ENCODE data around the gene ZNF576.
A peak's percentile ranks its signal among the peaks of the same experiment; 100 is the strongest.
"Not testable (repeated sequence)": the region's sequence is repeated elsewhere in the genome, so short reads cannot be mapped to it uniquely, and the experiment has no call there.

The ZNF576 gene

DNA sequence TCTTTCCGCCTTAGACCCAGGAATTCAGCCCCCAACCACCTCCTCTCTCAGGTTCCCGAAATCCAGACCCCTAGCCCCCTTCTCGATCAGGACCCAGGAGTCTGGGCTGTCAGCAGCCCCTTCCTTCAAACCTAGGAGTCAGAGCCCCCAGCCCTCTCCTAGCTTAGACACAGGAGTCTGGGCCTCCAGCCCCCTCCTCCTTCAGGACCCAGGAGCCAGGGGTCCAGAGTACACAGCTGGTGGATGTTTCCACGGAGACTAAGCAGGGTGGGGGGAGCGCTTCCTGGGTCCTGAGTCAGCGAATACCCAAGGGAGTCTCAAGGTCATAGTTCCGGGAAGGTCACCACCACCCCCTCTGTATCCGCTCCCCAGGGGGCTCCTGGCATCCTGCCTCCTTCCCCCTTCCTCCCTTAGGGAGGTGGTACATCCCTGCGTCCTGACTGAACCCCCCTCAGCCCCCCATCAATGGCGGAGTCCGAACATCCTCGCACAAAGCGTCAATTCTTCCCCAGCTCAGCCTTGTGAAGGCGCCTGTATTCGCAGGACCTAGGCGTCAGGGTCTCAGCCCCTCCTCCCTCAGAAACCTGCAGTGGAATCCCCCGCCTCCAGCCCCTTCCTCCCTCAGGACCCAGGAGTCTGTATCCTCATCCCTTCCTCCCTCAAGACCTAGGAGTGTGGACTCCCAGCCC is 38.6 kb downstream of the ZNF576 start:
- TF ChIP-seq Cebpa-rat (IDR thresholded peaks at IDR 0.05), result no peak
- Histone ChIP-seq H3K27ac (peak overlapping the region; percentile 79), H4K20me1 (no peaks in the 10 kb centered on the region), H3K9me3 (no peaks in the 10 kb centered on the region), H3K27me3 (no peaks in the 10 kb centered on the region), H3K9ac (peak overlapping the region; percentile 70), H3K36me3 (0 out of 2 replicates have a peak, but pooled peaks cover 10% of the 10 kb centered on the region), H3K4me3 (peak overlapping the region; percentile 38; the same call in 1 of the 2 replicates), H3K4me1 (peaks cover 53% of the 10 kb centered on the region), H3K4me2 (peak overlapping the region; percentile 74)

DNA sequence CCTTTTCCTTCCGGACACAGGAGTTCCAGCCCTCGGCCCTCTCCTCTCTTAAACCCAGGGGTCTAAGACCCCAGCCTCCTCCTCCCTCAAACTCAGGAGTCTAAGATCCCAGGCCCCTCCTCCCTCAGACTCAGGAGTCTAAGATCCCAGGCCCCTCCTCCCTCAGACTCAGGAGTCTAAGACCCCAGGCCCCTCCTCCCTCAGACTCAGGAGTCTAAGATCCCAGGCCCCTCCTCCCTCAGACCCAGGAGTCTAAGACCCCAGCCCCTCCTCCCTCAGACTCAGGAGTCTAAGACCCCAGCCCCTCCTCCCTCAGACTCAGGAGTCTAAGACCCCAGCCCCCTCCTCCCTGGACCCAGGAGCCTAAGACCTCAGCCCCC is 39.2 kb downstream of the ZNF576 start:
- H3K36me3 ChIP-seq, H3K9me3 ChIP-seq, H3K27me3 ChIP-seq, H4K20me1 ChIP-seq: not testable (repeated sequence)
- peak overlapping the region; percentile 38; the same call in 1 of the 2 replicates for H3K4me3 ChIP-seq
- H3K4me2 ChIP-seq, result peak overlapping the region; percentile 74
- H3K27ac ChIP-seq, result peak overlapping the region; percentile 79
- H3K4me1 ChIP-seq, result peaks cover 58% of the 10 kb centered on the region
- peak overlapping the region; percentile 70 for H3K9ac ChIP-seq

DNA sequence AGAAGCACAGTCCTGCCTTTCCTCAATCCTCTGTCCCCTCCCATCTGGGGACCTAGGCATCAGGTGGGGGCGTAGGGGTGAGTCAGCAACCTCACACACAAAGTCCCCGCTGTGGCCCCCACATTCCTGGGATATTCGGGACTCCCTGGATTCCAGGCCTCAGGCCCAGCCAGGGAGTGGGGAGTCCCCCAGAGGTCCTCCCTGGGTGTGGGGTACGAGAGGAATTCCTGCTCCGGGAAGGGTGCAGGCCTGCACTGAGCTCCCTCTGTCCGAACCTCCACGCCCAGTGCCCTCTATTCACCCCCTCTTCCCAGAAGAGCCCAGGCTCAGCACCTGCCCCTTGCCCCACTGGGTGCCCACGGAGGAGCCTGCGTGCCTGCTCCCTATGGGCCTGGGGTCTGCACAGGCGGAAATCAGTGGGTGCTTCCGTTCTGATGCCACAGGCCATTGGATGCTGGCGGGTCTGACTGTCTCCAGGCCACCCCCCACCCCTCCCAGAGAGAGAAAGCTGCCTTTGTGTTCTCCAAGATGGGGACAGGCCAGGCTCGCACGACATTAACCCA is 39.8 kb downstream of the ZNF576 start:
- H3K27ac ChIP-seq, result peak overlapping the region; percentile 68
- H3K4me3 ChIP-seq, result 0 out of 2 replicates have a peak overlapping the region, but pooled peaks have one; percentile 38
- peak overlapping the region; percentile 74 for H3K4me2 ChIP-seq

DNA sequence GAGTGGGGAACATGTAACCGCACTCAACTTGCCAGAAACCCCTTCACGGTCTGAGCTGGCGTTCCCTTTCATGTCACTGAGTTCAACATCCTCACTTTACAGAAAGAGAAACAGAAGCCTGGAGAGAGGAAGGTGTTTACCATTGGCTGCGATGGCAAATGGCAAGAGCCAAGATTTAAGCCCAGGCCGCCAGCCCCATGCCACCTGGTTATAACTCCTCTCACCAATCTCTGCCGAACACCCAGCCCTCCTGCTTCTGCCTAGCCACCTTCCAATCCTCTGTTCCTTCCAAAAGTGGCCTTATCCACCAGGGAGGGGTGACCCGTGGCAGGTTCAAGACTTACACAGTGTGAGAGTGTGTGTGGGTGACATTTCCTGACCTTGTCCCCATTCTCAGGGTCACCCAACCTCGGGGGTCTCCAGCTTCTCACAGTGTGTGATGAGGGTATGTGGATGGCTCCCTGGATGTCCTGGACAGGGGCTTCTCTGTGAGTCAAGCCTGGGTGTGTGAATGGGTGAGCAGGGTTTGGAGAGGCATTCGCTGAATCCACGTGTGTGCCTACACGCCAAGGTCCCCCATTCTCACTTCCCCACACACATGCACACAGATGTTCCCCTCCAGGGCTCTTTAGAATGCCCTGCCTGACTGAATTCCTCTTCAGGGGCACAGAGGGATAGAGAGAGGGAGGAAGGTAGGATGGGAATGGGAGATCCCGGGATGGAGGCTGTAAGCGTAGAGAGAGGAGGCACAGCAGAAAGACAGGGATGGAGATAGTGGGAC is 42.0 kb downstream of the ZNF576 start:
- H3K27ac ChIP-seq, result no peak overlapping the region
- peaks cover 60% of the 10 kb centered on the region for H3K4me1 ChIP-seq
- TF ChIP-seq Cebpa-rat (IDR thresholded peaks at IDR 0.05), result no peak
- peak overlapping the region; percentile 95 for H3K4me2 ChIP-seq
- H3K9ac ChIP-seq, result peak overlapping the region; percentile 92
- no peaks in the 10 kb centered on the region for H3K36me3 ChIP-seq
- H3K4me3 ChIP-seq, result peak overlapping the region; percentile 85
- no peaks in the 10 kb centered on the region for H4K20me1 ChIP-seq
- no peaks in the 10 kb centered on the region for H3K9me3 ChIP-seq
- peaks cover 3% of the 10 kb centered on the region; the same call in 1 of the 2 replicates for H3K27me3 ChIP-seq

More for the DNA sequence above, 39.8 kb downstream of the ZNF576 start:
- peaks cover 3% of the 10 kb centered on the region; the same call in 1 of the 2 replicates for H3K27me3 ChIP-seq
- H3K9ac ChIP-seq, result peak overlapping the region; percentile 34; the same call in 1 of the 2 replicates
- TF ChIP-seq Cebpa-rat (IDR thresholded peaks at IDR 0.05), result no peak
- H4K20me1 ChIP-seq, result no peaks in the 10 kb centered on the region
- H3K9me3 ChIP-seq, result no peaks in the 10 kb centered on the region
- H3K36me3 ChIP-seq, result 0 out of 2 replicates have a peak, but pooled peaks cover 5% of the 10 kb centered on the region
- peaks cover 60% of the 10 kb centered on the region for H3K4me1 ChIP-seq

DNA sequence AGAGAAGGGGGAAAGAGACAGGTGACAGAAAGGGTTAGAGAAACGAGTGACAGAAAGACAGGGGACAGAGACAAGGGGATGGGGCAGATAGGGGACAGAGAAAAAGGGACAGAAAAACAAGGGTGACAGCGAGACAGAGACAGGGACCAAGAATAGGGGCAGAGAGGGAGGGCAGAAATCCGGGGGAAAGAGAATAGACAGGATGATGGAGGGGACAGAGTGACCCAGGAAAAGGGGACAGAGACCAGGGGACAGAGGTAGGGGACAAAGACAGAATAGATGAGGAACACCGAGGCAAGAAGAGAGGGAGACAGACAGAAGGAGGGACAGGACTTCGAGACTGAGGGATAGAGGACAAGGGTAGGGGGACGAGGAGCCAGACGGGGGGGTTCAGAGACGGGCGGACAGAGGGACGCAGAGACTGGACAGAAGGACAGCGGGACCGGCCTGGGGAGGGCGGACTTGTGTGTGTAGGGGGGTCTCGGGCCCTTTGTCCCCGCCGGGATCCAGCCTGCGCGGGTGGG is 42.7 kb downstream of the ZNF576 start:
- Histone ChIP-seq H3K27me3 (peaks cover 3% of the 10 kb centered on the region; the same call in 1 of the 2 replicates), H3K27ac (peak overlapping the region; percentile 90), H3K9ac (peak overlapping the region; percentile 92), H3K4me2 (peak overlapping the region; percentile 95), H3K4me3 (peak overlapping the region; percentile 85), H3K36me3 (no peaks in the 10 kb centered on the region), H3K9me3 (no peaks in the 10 kb centered on the region), H4K20me1 (no peaks in the 10 kb centered on the region), H3K4me1 (peaks cover 60% of the 10 kb centered on the region)
- no peak for TF ChIP-seq Cebpa-rat (IDR thresholded peaks at IDR 0.05)

DNA sequence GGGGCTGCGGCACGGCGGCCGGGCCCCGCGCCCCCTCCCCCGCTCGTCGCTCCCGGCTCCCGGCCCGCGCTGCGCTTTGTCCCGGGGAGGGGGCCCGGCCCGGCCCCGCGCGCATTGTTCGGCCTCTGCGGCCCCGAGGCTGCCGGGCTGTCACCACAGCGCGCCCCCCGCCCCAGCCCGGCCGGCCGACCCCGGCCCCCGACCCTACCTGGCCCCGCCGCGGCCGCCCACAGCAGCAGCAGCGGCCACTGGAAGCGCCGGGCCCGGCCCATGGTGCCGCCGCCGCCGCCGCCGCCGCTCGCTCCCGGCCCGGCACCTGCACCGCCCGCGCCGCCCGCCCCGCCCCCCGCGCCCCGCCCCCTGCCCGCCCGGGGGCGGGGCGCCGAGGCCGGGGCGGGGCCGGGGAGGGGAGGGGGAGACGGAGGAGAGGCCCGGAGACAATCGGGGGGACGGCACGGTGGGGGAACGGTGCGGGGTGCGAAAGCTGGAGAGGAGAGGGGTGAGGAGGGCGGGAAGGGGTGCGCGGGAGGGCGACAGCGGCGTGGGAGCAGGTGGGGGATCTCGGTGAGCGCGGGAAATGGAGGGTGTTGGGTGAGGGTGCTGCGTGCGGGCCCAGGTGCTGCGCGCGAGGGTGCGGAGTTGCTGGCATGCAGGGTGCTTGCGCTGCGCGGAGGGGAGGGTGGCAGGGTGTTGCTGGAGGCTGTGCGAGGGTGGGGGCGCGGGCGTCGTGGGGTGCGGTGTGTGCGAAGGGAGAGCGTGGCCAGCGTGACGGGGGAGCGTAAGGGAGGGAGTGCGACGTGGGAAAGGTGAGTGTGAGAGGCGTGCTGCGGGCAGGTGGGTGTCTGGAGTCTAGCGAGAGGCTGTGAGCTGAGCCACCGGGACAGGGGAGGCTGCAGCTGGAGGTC is 43.4 kb downstream of the ZNF576 start, which contains the start of gene CADM4:
TSS of gene CADM4 (minus strand) at position 332 of the 905 bp plus-strand sequence. CDS start at position 272, 60 bp downstream.
- Histone ChIP-seq H3K4me1 (peaks cover 53% of the 10 kb centered on the region), H3K27me3 (peaks cover 3% of the 10 kb centered on the region; the same call in 1 of the 2 replicates), H3K9ac (peak within 1 kb of the TSS; percentile 92), H3K36me3 (no peaks in the 10 kb centered on the region), H3K9me3 (no peaks in the 10 kb centered on the region), H3K4me3 (peak within 1 kb of the TSS; percentile 85), H3K4me2 (peak within 1 kb of the TSS; percentile 96), H3K27ac (peak within 1 kb of the TSS; percentile 90), H4K20me1 (no peaks in the 10 kb centered on the region)
- TF ChIP-seq Cebpa-rat (IDR thresholded peaks at IDR 0.05), result no peak

DNA sequence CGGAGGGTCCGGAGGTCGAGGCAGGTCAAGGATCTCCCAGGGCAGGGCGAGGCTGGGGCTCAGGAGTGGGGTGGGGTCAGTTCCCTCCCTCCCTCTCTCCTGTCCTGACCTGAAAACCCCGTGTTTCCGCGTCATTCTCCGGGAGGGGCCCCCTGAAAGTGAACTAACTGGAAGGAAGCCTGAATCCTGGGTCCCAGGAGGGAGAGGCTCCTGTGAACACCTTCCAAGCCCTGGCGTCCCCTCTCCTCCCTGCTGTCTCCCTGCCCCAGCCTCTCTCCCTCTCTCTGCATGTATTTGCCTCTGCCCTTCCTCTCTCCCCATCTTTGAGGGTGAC is 44.0 kb downstream of the ZNF576 start:
- H3K27ac ChIP-seq, result 0 out of 2 replicates have a peak overlapping the region, but pooled peaks have one; percentile 49
- H4K20me1 ChIP-seq, result no peaks in the 10 kb centered on the region
- TF ChIP-seq Cebpa-rat (IDR thresholded peaks at IDR 0.05), result no peak
- peaks cover 3% of the 10 kb centered on the region; the same call in 1 of the 2 replicates for H3K27me3 ChIP-seq
- peaks cover 47% of the 10 kb centered on the region for H3K4me1 ChIP-seq
- peak overlapping the region; percentile 85 for H3K4me3 ChIP-seq
- no peaks in the 10 kb centered on the region for H3K9me3 ChIP-seq
- H3K4me2 ChIP-seq, result peak overlapping the region; percentile 96
- H3K36me3 ChIP-seq, result no peaks in the 10 kb centered on the region
- peak overlapping the region; percentile 65; the same call in 1 of the 2 replicates for H3K9ac ChIP-seq

DNA sequence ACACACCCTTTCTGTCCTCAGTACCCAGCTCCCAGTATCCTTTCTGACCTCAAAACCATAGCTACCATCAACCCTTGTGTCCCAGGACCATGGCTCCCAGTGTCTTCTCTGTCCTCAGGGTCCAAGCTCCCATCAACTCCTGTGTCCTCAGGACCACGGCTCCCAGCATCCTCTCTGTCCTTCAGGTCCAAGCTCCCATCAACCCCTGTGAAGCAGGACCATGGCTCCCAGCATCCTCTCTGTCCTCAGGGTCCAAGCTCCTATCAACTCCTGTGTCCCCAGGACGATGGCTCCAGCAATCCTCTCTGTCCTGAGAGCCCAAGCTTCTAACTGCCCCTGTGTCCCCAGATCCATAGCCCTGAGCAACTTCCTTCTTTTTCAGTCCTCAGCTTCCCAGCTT is 44.9 kb downstream of the ZNF576 start:
- H3K4me3 ChIP-seq, result no peak overlapping the region
- TF ChIP-seq Cebpa-rat (IDR thresholded peaks at IDR 0.05), result no peak
- no peak overlapping the region for H3K4me2 ChIP-seq
- H3K4me1 ChIP-seq, result peaks cover 37% of the 10 kb centered on the region
- no peaks in the 10 kb centered on the region for H3K9me3 ChIP-seq
- peaks cover 7% of the 10 kb centered on the region for H3K36me3 ChIP-seq
- no peak overlapping the region for H3K27ac ChIP-seq
- no peak overlapping the region for H3K9ac ChIP-seq
- no peaks in the 10 kb centered on the region for H4K20me1 ChIP-seq
- H3K27me3 ChIP-seq, result peaks cover 3% of the 10 kb centered on the region; the same call in 1 of the 2 replicates

DNA sequence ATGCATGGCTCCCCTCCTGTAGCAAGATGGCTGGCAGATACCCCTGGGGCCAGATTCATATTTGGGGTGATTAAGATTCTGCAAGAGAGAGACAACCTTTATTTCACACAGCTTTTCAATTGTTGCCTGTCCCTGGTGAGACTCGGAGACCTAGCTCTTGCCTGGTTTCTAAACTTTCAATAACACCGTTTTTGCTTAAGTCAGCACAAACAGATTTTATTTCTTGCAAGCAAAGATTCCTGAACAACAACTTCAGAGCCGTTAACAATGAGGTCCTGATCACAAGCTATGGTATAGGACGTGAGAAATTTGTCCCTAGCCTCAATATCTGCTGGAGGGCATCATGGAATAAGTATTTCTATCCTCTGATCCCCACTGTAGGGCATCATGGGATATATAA is 46.1 kb downstream of the ZNF576 start:
- no peak overlapping the region for H3K4me3 ChIP-seq
- no peak overlapping the region for H3K9ac ChIP-seq
- no peaks in the 10 kb centered on the region for H3K9me3 ChIP-seq
- peaks cover 26% of the 10 kb centered on the region for H3K4me1 ChIP-seq
- no peak overlapping the region for H3K27ac ChIP-seq
- no peak for TF ChIP-seq Cebpa-rat (IDR thresholded peaks at IDR 0.05)
- H3K36me3 ChIP-seq, result peaks cover 19% of the 10 kb centered on the region
- H3K4me2 ChIP-seq, result no peak overlapping the region
- no peaks in the 10 kb centered on the region for H4K20me1 ChIP-seq
- peaks cover 3% of the 10 kb centered on the region; the same call in 1 of the 2 replicates for H3K27me3 ChIP-seq

Data from BLaER1 (cell line).